SH-SY5Y (cell line): ENCODE results near the gene STRIP2.

Experiments
- GATA2 ChIP-seq: IDR thresholded peaks from 2 replicates; pipeline ENCODE4 v1.6.1; 2011; ENCODE audit warnings: mild to moderate bottlenecking, low read depth, low read length
- GATA3 ChIP-seq: IDR thresholded peaks from 2 replicates; pipeline ENCODE4 v1.6.1; 2011; ENCODE audit warnings: low read depth, mild to moderate bottlenecking, low read length, moderate library complexity

- no peak for TF ChIP-seq GATA3
- TF ChIP-seq GATA2 = no peak
Observed at GRCh38 chr7:129388333-129389098, 45.7 kb upstream of the STRIP2 start.
